NT2/D1 (cell line): Measurements from ENCODE around the gene UBE2L6.

Experiments
- SUZ12 ChIP-seq: IDR thresholded peaks from 2 replicates; pipeline ENCODE4 v1.6.1; 2011; ENCODE audit not compliant: insufficient read length, insufficient read depth; ENCODE audit errors: extremely low read depth
- ZNF274 ChIP-seq: IDR thresholded peaks from 2 replicates; pipeline ENCODE4 v1.6.1; 2011; ENCODE audit warnings: mild to moderate bottlenecking, low read depth, low read length

DNA sequence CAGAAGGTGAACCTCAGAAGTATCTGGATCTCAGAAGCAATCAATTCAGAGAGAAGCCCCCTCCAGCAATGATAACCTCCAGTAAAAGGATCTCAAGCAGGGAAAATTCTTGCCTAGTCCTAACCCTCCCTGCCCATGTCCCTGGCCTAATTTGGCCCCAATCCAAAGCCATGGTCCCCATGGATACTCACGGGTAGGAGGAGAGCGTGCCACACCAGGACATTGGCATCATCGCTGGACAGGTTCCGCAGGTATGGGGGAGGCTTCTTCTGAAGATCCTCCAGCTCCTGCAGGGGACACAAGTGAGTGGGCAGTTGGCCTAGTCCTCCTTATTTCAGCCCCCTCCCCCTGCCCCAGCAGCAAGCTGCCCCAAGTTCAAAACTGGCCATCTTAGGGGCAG lies 7.3 kb downstream of the UBE2L6 start:
- no peak for TF ChIP-seq SUZ12
- no peak for TF ChIP-seq ZNF274
